ENCODE measurements around the gene SPTLC1. TPM values are rescaled to one million over a fixed set of nuclear protein-coding genes. Genes with fewer than 3 reads are reported as not detected.

Gene SPTLC1
- total RNA-seq, 2 donors from 2014 or later: 34.9 to 36.1 TPM

- ATAC-seq (no peak), DNase-seq (no peak)
- intact Hi-C loops (cut with DNase I): no loop called here
- Histone ChIP-seq H3K4me1 (no peaks in the 10 kb centered on the region), H3K4me3 (no peak overlapping the region), H3K36me3 (replicated peaks in 1 of 2; ENCODE audit: insufficient read depth in 1 of 2, low read depth in 2 of 2) (no peaks in the 10 kb centered on the region), H3K27me3 (no peaks in the 10 kb centered on the region), H3K9me3 (no peaks in the 10 kb centered on the region), H3K27ac (no peak overlapping the region)
- no peak for TF ChIP-seq CTCF (IDR thresholded peaks at IDR 0.05)
- TF ChIP-seq POLR2A (IDR thresholded peaks at IDR 0.05): no peak
- WGBS, 2 donors: 9 to 16% methylated on average over 8 of the region's 8 CpGs
Measured at GRCh38 chr9:91995000-91995655, 120.1 kb downstream of the SPTLC1 start.

GRCh38 chr9:91994422-91994821 is 120.8 kb downstream of the SPTLC1 start:
- intact Hi-C loops (cut with DNase I): no loop called here

DNA sequence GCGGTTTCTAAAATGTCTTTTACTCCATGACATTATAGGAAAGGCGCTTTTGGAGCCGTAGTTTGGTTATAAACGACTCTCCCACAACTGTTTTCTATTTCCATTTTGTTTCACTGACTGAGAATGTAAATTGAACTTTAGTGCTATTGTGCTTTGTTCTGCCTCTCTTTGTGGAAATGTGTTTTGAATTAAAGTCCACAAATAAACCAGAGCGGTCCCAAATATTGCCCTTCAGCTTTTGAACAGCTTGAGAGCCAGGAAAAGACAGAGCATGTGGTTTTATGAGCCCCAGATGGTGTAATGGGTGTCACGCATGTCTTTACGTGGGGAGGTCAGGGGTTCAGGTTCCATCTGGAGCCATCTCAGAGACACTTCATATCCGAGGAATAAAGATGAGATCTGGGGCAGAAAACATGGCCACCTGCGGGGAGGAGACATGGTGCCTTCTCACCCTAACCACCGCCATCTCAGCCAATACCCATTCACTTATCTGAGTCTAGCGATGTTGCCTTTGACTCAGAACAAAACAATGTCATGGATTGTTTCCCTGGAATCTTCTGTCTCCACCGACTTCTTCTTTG is 122.7 kb downstream of the SPTLC1 start:
- Histone ChIP-seq H3K4me1 (no peaks in the 10 kb centered on the region), H3K27ac (no peak overlapping the region), H3K36me3 (replicated peaks in 1 of 2; ENCODE audit: insufficient read depth in 1 of 2, low read depth in 2 of 2) (no peaks in the 10 kb centered on the region), H3K9me3 (no peaks in the 10 kb centered on the region), H3K27me3 (no peaks in the 10 kb centered on the region), H3K4me3 (no peak overlapping the region)
- ATAC-seq (no peak), DNase-seq (no peak)
- TF ChIP-seq CTCF (IDR thresholded peaks at IDR 0.05) (no peak), POLR2A (IDR thresholded peaks at IDR 0.05) (no peak)
- intact Hi-C loops (cut with DNase I): no loop called here
- 64 to 66% methylated on average over 12 of the region's 12 CpGs for WGBS, 2 donors

More at GRCh38 chr9:91994422-91994821, 120.8 kb downstream of the SPTLC1 start:
- 19 to 23% methylated on average over 4 of the region's 4 CpGs for WGBS, 2 donors
- ATAC-seq: no peak
- DNase-seq: no peak
- Histone ChIP-seq H3K27ac (no peak overlapping the region), H3K36me3 (replicated peaks in 1 of 2; ENCODE audit: insufficient read depth in 1 of 2, low read depth in 2 of 2) (no peaks in the 10 kb centered on the region), H3K27me3 (no peaks in the 10 kb centered on the region), H3K4me3 (no peak overlapping the region), H3K9me3 (no peaks in the 10 kb centered on the region), H3K4me1 (no peaks in the 10 kb centered on the region)
- no peak for TF ChIP-seq POLR2A (IDR thresholded peaks at IDR 0.05)
- TF ChIP-seq CTCF (IDR thresholded peaks at IDR 0.05): no peak

GRCh38 chr9:91991721-91992341 is 123.4 kb downstream of the SPTLC1 start:
- Histone ChIP-seq H3K36me3 (replicated peaks in 1 of 2; ENCODE audit: insufficient read depth in 1 of 2, low read depth in 2 of 2) (no peaks in the 10 kb centered on the region), H3K27me3 (no peaks in the 10 kb centered on the region), H3K27ac (no peak overlapping the region), H3K4me1 (no peaks in the 10 kb centered on the region), H3K9me3 (no peaks in the 10 kb centered on the region), H3K4me3 (no peak overlapping the region)
- WGBS, 2 donors: 78 to 86% methylated on average over 20 of the region's 20 CpGs
- ATAC-seq (no peak), DNase-seq (no peak)
- TF ChIP-seq POLR2A (IDR thresholded peaks at IDR 0.05): no peak
- TF ChIP-seq CTCF (IDR thresholded peaks at IDR 0.05): no peak
- intact Hi-C loops (cut with DNase I): no loop called here

Data from body of pancreas (tissue), 4 donors.